Measurements from ENCODE around the gene RAD51C. TPM values are rescaled to one million over a fixed set of nuclear protein-coding genes. Genes with fewer than 3 reads are reported as not detected.
"Not testable (repeated sequence)": the region's sequence is repeated elsewhere in the genome, so short reads cannot be mapped to it uniquely, and the experiment has no call there.

The RAD51C gene
- total RNA-seq, 2 donors from 2014 or later: 19.7 to 22.6 TPM

- intact Hi-C loops (cut with DNase I): no loop called here
Measured at GRCh38 chr17:58679263-58680037, 13.0 kb upstream of the RAD51C start.

GRCh38 chr17:58680038-58680369 lies 12.4 kb upstream of the RAD51C start:
- intact Hi-C loops (cut with DNase I): no loop called here
- DNase-seq (ENCODE audit: low spot score): no peak

More at GRCh38 chr17:58679263-58680037, 13.0 kb upstream of the RAD51C start:
- no peak for DNase-seq (ENCODE audit: low spot score)

DNA sequence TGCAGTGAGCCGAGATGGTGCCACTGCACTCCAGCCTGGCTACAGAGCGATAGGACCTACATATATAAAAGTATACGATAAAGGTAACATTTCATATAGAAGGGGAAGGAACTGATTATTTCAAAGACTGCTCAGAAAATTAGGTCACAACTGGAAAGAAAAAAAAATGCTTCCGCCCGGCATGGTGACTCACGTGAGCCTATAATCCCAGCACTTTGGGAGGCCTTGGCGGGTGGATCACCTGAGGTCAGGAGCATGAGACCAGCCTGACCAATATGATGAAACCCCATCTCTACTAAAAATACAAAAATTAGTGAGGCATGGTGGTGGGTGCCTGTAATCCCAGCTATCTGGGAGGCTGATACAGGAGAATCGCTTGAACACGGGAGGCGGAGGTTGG lies 8.4 kb upstream of the RAD51C start:
- intact Hi-C loops (cut with DNase I): no loop called here
- no peak for DNase-seq (ENCODE audit: low spot score)

DNA sequence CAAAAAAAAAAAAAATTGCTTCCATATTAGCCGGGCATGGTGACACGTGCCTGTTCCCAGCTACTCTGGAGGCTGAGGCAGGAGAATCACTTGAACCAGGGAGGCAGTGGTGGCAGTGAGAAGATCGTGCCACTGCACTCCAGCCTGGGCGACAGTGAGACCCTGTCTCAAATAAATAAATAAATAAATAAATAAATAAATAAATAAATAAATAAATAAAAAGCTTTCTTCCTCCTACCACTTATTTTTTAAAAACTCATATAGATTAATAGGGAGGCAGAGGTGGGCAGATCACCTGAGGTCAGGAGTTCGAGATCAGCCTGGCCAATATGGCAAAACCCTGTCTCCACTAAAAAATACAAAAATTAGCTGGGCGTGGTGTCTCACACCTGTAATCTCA lies 7.9 kb upstream of the RAD51C start:
- DNase-seq (ENCODE audit: low spot score); intact Hi-C loops (cut with DNase I): not testable (repeated sequence)

DNA sequence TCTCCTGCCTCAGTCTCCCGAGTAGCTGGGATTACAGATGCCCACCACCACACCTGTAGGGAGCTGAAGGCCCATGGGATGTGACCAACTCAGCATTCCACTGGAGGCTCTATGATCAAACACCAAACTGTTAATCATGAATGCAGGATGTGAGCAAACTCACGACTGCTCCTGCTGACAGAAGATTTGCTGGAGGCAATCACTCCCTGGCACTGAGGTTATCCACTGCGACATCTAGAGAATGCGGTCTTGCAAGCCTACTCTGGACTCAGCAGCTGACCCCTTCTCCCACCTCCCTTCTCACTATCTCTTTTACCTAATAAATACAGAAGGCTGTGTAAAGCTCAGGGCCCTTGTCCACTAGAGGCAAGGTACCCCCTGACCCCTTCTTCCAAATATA lies 5.4 kb upstream of the RAD51C start:
- no peak for DNase-seq (ENCODE audit: low spot score)
- intact Hi-C loops (cut with DNase I): no loop called here

- no peak for DNase-seq (ENCODE audit: low spot score)
- intact Hi-C loops (cut with DNase I): no loop called here
Measured at GRCh38 chr17:58688521-58688920, 3.9 kb upstream of the RAD51C start.

DNA sequence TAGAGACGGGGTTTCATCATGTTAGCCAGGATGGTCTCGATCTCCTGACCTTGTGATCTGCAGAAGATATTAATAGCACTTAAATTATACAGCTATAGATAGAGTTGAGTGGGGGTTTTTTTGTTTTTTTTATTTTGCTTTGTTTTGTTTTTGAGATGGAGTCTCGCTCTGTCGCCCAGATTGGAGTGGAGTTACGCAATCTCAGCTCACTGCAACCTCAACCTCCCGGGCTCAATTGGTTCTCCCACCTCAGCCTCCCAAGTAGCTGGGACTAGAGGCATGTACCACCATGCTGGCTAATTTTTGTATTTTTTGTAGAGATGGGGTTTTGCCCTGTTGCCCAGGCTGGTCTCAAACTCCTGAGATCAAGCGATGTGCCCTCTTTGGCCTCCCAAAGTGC lies 2.4 kb upstream of the RAD51C start:
- DNase-seq (ENCODE audit: low spot score); intact Hi-C loops (cut with DNase I): not testable (repeated sequence)

DNA sequence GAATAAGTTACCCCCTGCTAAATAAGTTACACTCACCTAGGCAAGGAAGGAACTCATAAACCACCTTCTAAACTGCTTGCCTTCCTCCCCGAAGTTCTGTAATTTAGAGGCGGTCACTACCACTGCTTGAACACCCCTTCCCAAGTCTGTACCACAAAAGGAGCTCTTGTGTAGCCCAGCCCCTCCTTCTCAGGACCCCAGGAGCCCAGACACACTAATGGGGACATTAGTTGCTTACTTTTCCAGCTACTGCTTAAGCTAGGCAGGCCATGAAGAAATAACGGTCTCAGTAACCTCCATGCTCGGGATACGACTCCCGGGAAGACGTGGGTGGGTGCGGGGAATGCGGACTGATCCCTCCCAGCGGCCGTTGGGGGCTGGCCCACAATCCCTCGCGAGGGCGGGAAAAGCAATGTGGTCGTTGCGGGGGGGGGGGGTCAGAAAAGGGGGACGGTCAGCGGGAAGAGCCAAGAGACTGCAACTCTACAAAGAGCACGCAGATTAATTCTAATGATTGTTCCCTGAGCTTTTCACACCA lies 632 bp upstream of the RAD51C start, which contains the start of gene TEX14:
Gene TEX14, minus strand, starts transcription at position 345 of the 538 bp plus-strand sequence. CDS start 40,044 bp downstream, outside the sequence.
- no peak for DNase-seq (ENCODE audit: low spot score)
- intact Hi-C loops (cut with DNase I): no loop called here

- intact Hi-C loops (cut with DNase I): no loop called here
- no peak for DNase-seq (ENCODE audit: low spot score)
Measured at GRCh38 chr17:58693208-58693607, 806 bp downstream of the RAD51C start.

DNA sequence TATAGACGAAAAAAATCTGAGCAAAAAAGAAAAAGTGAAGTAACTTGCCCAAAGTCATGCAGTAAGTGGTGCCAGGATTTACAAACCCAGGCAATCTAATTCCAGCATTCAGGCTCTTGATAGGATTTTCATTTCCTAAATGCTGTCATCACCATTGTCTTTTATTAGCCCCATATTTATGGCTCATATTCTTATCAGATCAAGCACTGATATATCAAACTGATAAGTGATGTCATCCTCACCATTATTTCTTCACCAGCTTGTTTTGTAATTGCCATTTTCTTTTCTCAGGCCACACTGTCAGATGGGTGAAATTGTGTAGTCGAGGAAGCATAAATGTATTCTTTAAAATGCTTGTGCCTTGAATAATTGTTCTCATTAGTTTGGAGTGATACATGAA lies 1.3 kb downstream of the RAD51C start:
- DNase-seq (ENCODE audit: low spot score): no peak
- intact Hi-C loops (cut with DNase I): no loop called here

GRCh38 chr17:58694302-58694701 lies 1.9 kb downstream of the RAD51C start:
- intact Hi-C loops (cut with DNase I): no loop called here
- DNase-seq (ENCODE audit: low spot score): no peak

DNA sequence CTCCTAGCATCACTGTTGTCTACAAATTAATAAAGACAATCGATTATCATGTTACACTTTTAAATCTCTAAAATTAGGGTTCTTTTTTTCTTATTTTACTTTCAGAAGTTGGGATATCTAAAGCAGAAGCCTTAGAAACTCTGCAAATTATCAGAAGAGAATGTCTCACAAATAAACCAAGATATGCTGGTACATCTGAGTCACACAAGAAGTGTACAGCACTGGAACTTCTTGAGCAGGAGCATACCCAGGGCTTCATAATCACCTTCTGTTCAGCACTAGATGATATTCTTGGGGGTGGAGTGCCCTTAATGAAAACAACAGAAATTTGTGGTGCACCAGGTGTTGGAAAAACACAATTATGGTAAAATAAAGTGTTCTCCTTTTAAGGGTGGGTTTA lies 2.4 kb downstream of the RAD51C start:
- no peak for DNase-seq (ENCODE audit: low spot score)
- intact Hi-C loops (cut with DNase I): no loop called here

DNA sequence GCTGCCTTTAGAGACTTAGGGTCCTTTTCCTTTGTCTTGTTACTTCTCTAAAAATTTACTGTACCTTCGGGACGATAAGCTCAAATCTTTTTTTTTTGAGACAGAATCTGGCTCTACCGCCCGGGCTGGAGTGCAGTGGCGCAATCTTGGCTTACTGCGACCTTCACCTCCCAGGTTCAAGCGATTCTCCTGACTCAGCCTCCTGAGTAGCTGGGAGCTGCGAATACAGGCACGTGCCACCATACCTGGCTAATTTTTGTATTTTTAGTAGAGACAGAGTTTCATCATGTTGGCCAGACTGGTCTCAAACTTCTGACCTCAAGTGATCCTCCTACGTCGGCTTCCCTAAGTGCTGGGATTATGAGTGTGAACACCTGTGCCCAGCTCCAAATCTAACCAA lies 7.4 kb downstream of the RAD51C start:
- intact Hi-C loops (cut with DNase I): no loop called here
- no peak for DNase-seq (ENCODE audit: low spot score)

- DNase-seq (ENCODE audit: low spot score): no peak
- intact Hi-C loops (cut with DNase I): no loop called here
Measured at GRCh38 chr17:58702045-58702476, 9.7 kb downstream of the RAD51C start.

DNA sequence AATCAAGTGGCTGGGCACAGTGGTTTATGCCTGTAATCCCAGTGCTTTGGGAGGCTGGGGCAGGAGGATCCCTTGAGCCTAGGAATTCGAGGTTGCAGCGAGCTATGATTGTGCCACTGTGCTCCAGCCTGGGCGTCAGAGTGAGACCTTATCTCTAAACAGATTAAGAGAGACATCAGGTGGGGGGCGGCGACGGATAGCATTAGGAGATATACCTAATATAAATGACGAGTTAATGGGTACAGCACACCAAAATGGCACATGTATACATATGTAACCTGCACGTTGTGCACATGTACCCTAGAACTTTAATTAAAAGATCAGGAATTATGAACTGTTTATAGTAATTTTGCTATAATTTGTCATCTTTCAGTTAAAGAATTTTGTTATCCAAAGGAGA lies 10.3 kb downstream of the RAD51C start:
- intact Hi-C loops (cut with DNase I): no loop called here
- DNase-seq (ENCODE audit: low spot score): no peak

GRCh38 chr17:58703137-58703915 lies 10.9 kb downstream of the RAD51C start:
- DNase-seq (ENCODE audit: low spot score): no peak
- intact Hi-C loops (cut with DNase I): no loop called here

- intact Hi-C loops (cut with DNase I): no loop called here
Measured at GRCh38 chr17:58703916-58704286, 11.5 kb downstream of the RAD51C start.

DNA sequence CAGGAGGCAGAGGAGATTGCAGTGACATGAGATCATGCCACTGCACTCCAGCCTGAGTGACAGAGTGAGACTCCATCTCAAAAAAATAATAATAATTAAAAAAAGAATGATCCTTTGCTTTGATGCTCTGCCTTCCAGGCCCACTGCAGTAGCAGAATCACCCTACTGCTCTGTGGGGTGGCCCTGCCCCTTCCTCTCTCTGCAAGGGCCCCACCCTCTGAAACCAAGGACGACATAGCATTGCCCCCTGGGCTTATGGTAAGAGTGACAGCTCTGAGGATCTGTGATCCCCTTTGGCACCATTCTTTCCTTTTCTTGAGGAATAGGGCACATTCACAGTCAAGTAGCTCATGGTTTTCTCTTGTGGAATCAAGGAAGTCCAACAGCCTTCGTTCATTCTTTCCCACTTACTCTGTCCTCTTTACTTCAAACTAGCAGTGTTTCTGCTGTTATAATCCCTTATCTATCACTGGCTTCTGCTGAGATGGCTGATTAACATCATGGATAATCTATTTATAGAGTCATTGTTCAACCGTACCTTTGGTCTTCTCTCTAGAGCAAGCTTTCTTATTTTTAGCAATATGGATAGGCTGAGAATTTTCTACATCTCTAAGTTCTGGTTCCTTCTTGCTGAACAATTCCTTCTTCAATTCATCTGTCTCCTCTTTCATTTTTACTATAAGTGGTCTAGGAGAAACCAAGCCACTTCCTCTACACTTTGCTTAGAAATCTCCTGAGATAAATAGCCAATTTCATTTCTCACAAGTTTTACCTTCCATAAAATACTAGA lies 14.1 kb downstream of the RAD51C start:
- intact Hi-C loops (cut with DNase I): no loop called here
- DNase-seq (ENCODE audit: low spot score): no peak

More at GRCh38 chr17:58703916-58704286, 11.5 kb downstream of the RAD51C start:
- no peak for DNase-seq (ENCODE audit: low spot score)

GRCh38 chr17:58710948-58711552 lies 18.6 kb downstream of the RAD51C start:
- intact Hi-C loops (cut with DNase I): loop anchor here in 1 of 2 donors (5.0 kb wide), 1 partner anchor 291 kb away; no protein-coding TSS in a partner anchor
- no peak for DNase-seq (ENCODE audit: low spot score)

Data from posterior vena cava (tissue), 2 donors.